SK-N-SH (cell line): Measurements from ENCODE around the gene KIF21B. TPM values are rescaled to one million over a fixed set of nuclear protein-coding genes. Genes with fewer than 3 reads are reported as not detected.

ENCODE experiments used
- CTCF ChIA-PET: fragments of 300-600, 350-600 bp; formaldehyde crosslinking; extraction: SDS; loops from one replicate; lab custom pipeline; 2021; lab: Yijun Ruan, JAX
- POLR2A ChIA-PET: fragments of 350-600 bp; sonication (Branson Sonifier 250); formaldehyde crosslinking; extraction: SDS; loops from one replicate; lab custom pipeline; 2020; ENCODE audit warnings: antibody characterized with exemption, inconsistent platforms; lab: Yijun Ruan, JAX
- DNase-seq: peaks from one replicate; pipeline ENCODE4 v3.0.0; 2012
- H2AFZ ChIP-seq: fragments of 200-600 bp; sonication (generic); 2 replicates; pipeline ENCODE4 v1.8.1; 2016; ENCODE audit warnings: antibody characterized with exemption, mild to moderate bottlenecking, low read depth
- H3F3A ChIP-seq: fragments of 200-600 bp; sonication (generic); replicated peaks from 2 replicates; pipeline ENCODE3; 2016; ENCODE audit warnings: antibody characterized with exemption, mild to moderate bottlenecking; ENCODE audit not compliant: insufficient read depth
- H3K27ac ChIP-seq, 2 experiments: fragments of 200-500 bp in 1 of 2; fragments of 200-600 bp in 1 of 2; sonication (Bioruptor generic) in 1 of 2; sonication (generic), shearing (Covaris generic) in 1 of 2; 2 replicates each; pipeline versions ENCODE4 v1.5.1 to v1.6.1; 2014 to 2016; ENCODE audit warnings: low read depth in 2 of 2, inconsistent platforms in 1 of 2, low read length in 1 of 2, mild to moderate bottlenecking in 1 of 2, mixed read lengths in 1 of 2
- H3K27me3 ChIP-seq: fragments of 200-600 bp; sonication (generic), shearing (Covaris generic); 2 replicates; pipeline ENCODE4 v1.6.1; 2016; ENCODE audit warnings: mixed run types; ENCODE audit not compliant: insufficient read depth
- H3K36me3 ChIP-seq, 2 experiments: fragments of 200-500 bp in 1 of 2; fragments of 200-600 bp in 1 of 2; sonication (Bioruptor generic) in 1 of 2; sonication (generic) in 1 of 2; replicated peaks in 1 of 2; 2 replicates each; pipeline versions ENCODE3 to v1.5.1; 2014 to 2016; ENCODE audit warnings: low read length in 1 of 2, mild to moderate bottlenecking in 1 of 2; ENCODE audit not compliant: insufficient read depth in 2 of 2, control insufficient read depth in 1 of 2
- H3K4me1 ChIP-seq, 2 experiments: fragments of 200-500 bp in 1 of 2; fragments of 200-600 bp in 1 of 2; sonication (Bioruptor generic) in 1 of 2; sonication (generic), shearing (Covaris generic) in 1 of 2; 2 replicates each; pipeline versions ENCODE4 v1.5.1 to v1.6.1; 2014 to 2016; ENCODE audit warnings: low read depth in 1 of 2, low read length in 1 of 2, mixed run types in 1 of 2; ENCODE audit not compliant: insufficient read depth in 2 of 2, control insufficient read depth in 1 of 2
- H3K4me2 ChIP-seq: fragments of 200-600 bp; sonication (generic), shearing (Covaris generic); 2 replicates; pipeline ENCODE4 v1.6.1; 2017; ENCODE audit warnings: mixed run types
- H3K4me3 ChIP-seq, 2 experiments: fragments of 200-500 bp in 1 of 2; fragments of 200-600 bp in 1 of 2; sonication (Bioruptor generic) in 1 of 2; sonication (generic), shearing (Covaris generic) in 1 of 2; 2 replicates each; pipeline versions ENCODE4 v1.5.1 to v1.8.1; 2014 to 2016; ENCODE audit warnings: low read depth in 2 of 2, inconsistent platforms in 1 of 2, low read length in 1 of 2, mild to moderate bottlenecking in 1 of 2, mixed read lengths in 1 of 2, moderate library complexity in 1 of 2
- H3K79me2 ChIP-seq: fragments of 200-600 bp; sonication (generic); 2 replicates; pipeline ENCODE4 v1.8.1; 2017; ENCODE audit warnings: mild to moderate bottlenecking; ENCODE audit not compliant: insufficient read depth
- H3K9ac ChIP-seq: fragments of 200-600 bp; sonication (generic); 2 replicates; pipeline ENCODE4 v1.6.1; 2017; ENCODE audit warnings: mixed run types
- H3K9me2 ChIP-seq: fragments of 200-600 bp; sonication (generic); 2 replicates; pipeline ENCODE4 v1.6.1; 2017; ENCODE audit warnings: mixed run types
- H3K9me3 ChIP-seq: fragments of 200-600 bp; sonication (generic); 2 replicates; pipeline ENCODE4 v1.6.1; 2017; ENCODE audit warnings: mixed run types, mild to moderate bottlenecking, moderate library complexity
- H4K20me1 ChIP-seq: fragments of 200-600 bp; sonication (generic); 2 replicates; pipeline ENCODE4 v1.6.1; 2017; ENCODE audit warnings: mild to moderate bottlenecking, mixed run types; ENCODE audit not compliant: insufficient read depth
- CHD2 ChIP-seq: fragments of 150-350 bp; IDR thresholded peaks from 2 replicates; pipeline ENCODE4 v1.6.1; 2018; ENCODE audit warnings: low read length; ENCODE audit not compliant: partially characterized antibody
- CTCF ChIP-seq: fragments of 200-600 bp; sonication (generic); IDR thresholded peaks from 2 replicates; pipeline ENCODE4 v1.6.1; 2017; ENCODE audit warnings: antibody characterized with exemption, mild to moderate bottlenecking, moderate library complexity
- ELF1 ChIP-seq: IDR thresholded peaks from 2 replicates; pipeline ENCODE4 v1.4.0; 2012
- FOXM1 ChIP-seq: IDR thresholded peaks from 2 replicates; pipeline ENCODE4 v1.4.0; 2012; ENCODE audit warnings: low read depth, mild to moderate bottlenecking
- GABPA ChIP-seq: IDR thresholded peaks from 2 replicates; pipeline ENCODE4 v1.4.0; 2012; ENCODE audit warnings: low read depth, mild to moderate bottlenecking
- IRF3 ChIP-seq: fragments of 150-350 bp; IDR thresholded peaks from 2 replicates; pipeline ENCODE4 v1.6.1; 2016; ENCODE audit warnings: mild to moderate bottlenecking, low read depth, low read length
- MXI1 ChIP-seq: IDR thresholded peaks from 2 replicates; pipeline ENCODE4 v1.6.1; 2012; ENCODE audit warnings: mild to moderate bottlenecking, low read depth, low read length, improper control_type of control experiment
- POLR2AphosphoS5 ChIP-seq: IDR thresholded peaks from 2 replicates; pipeline ENCODE4 v1.6.1; 2012; ENCODE audit warnings: low read depth, low read length
- REST ChIP-seq: IDR thresholded peaks from 2 replicates; pipeline ENCODE4 v1.6.1; 2012; ENCODE audit warnings: mild to moderate bottlenecking, low read depth, low read length, moderate library complexity
- RFX5 ChIP-seq: IDR thresholded peaks from 2 replicates; pipeline ENCODE4 v1.6.1; 2012; ENCODE audit warnings: mild to moderate bottlenecking, improper control_type of control experiment, low read length
- SMC3 ChIP-seq: IDR thresholded peaks from 2 replicates; pipeline ENCODE4 v1.6.1; 2012; ENCODE audit warnings: low read depth, low read length, improper control_type of control experiment
- TAF1 ChIP-seq: IDR thresholded peaks from 2 replicates; pipeline ENCODE4 v1.6.1; 2012; ENCODE audit warnings: low read depth, mild to moderate bottlenecking, low read length, moderate library complexity, borderline replicate concordance
- TCF12 ChIP-seq: IDR thresholded peaks from 2 replicates; pipeline ENCODE4 v1.4.0; 2012
- USF1 ChIP-seq: IDR thresholded peaks from 2 replicates; pipeline ENCODE4 v1.4.0; 2012; ENCODE audit warnings: low read depth, borderline replicate concordance
- USF2 ChIP-seq: fragments of 150-350 bp; IDR thresholded peaks from 2 replicates; pipeline ENCODE4 v1.6.1; 2017; ENCODE audit warnings: antibody characterized with exemption, low read length, low read depth, borderline replicate concordance
- YY1 ChIP-seq: IDR thresholded peaks from 2 replicates; pipeline ENCODE4 v1.4.0; 2012; ENCODE audit warnings: low read depth, mild to moderate bottlenecking
- WGBS: methylation state at CpG from one replicate; pipeline ENCODE4 v1.1.6; 2017; ENCODE audit warnings: low lambda C conversion rate; 5-methylcytosine and 5-hydroxymethylcytosine counted together
- polyA plus RNA-seq, 3 experiments: library from polyadenylated mRNA; depleted of rRNA; stranded (reverse); fragments of >200 nt; gene quantifications; 2 replicates each; pipeline ENCODE4 v1.2.3, GENCODE V29; 2012

The KIF21B gene
- polyA plus RNA-seq, 1 of the 3 experiments (the other 2 are of a cell fraction) = 0.26 TPM

GRCh38 chr1:200945111-200945510 is 78.4 kb downstream of the KIF21B start:
- WGBS = 39% methylated on average over 3 of the region's 3 CpGs
- ChIA-PET CTCF (no interaction called here), POLR2A (no interaction called here)
- Histone ChIP-seq H4K20me1 (no peaks in the 10 kb centered on the region), H3K79me2 (no peaks in the 10 kb centered on the region), H3K4me3 (no peak overlapping the region), H3K4me1 (no peaks in the 10 kb centered on the region), H3K9me2 (no peaks in the 10 kb centered on the region), H3K27me3 (no peaks in the 10 kb centered on the region), H3K27ac (no peak overlapping the region), H2AFZ (no peak overlapping the region), H3K9ac (no peak overlapping the region), H3K9me3 (peaks cover 7% of the 10 kb centered on the region; the same call in 1 of the 2 replicates), H3K36me3 (no peaks in the 10 kb centered on the region), H3K4me2 (no peak overlapping the region), H3F3A (no peaks in the 10 kb centered on the region)
- TF ChIP-seq SMC3 (no peak), POLR2AphosphoS5 (no peak), CHD2 (no peak), TCF12 (no peak), CTCF (no peak), TAF1 (no peak), YY1 (no peak)
- no peak for DNase-seq

- TF ChIP-seq TCF12 = no peak
- TF ChIP-seq RFX5 = no peak
- TF ChIP-seq CHD2 = no peak
- TF ChIP-seq MXI1 = no peak
- no peak for TF ChIP-seq IRF3
- no peak for TF ChIP-seq ELF1
- no peak for TF ChIP-seq USF2
- TF ChIP-seq FOXM1 = no peak
- TF ChIP-seq REST = no peak
- TF ChIP-seq TAF1 = no peak
- TF ChIP-seq GABPA = no peak
- TF ChIP-seq USF1 = no peak
- POLR2A ChIA-PET = no interaction called here
- WGBS = 46% methylated on average over 4 of the region's 4 CpGs
Observed at GRCh38 chr1:200938955-200939354, 84.6 kb downstream of the KIF21B start.

More at GRCh38 chr1:200938955-200939354, 84.6 kb downstream of the KIF21B start:
- H3K9me2 ChIP-seq = no peaks in the 10 kb centered on the region
- no peak overlapping the region for H3K27ac ChIP-seq
- H3K27me3 ChIP-seq = peaks cover 21% of the 10 kb centered on the region; the same call in 1 of the 2 replicates
- CTCF ChIA-PET = no interaction called here
- H3K9me3 ChIP-seq = no peaks in the 10 kb centered on the region; the same call in 1 of the 2 replicates
- H3K79me2 ChIP-seq = no peaks in the 10 kb centered on the region
- no peak overlapping the region for H2AFZ ChIP-seq
- no peaks in the 10 kb centered on the region for H3K4me1 ChIP-seq
- H4K20me1 ChIP-seq = no peaks in the 10 kb centered on the region
- H3K4me3 ChIP-seq = no peak overlapping the region
- no peak overlapping the region for H3K9ac ChIP-seq
- no peak overlapping the region for H3K4me2 ChIP-seq
- no peaks in the 10 kb centered on the region for H3K36me3 ChIP-seq
- no peaks in the 10 kb centered on the region for H3F3A ChIP-seq
- no peak for DNase-seq
